Peyer's patch (tissue), 4 donors: Measurements from ENCODE around the gene ARRDC3. TPM values are rescaled to one million over a fixed set of nuclear protein-coding genes. Genes with fewer than 3 reads are reported as not detected.
"Not testable (repeated sequence)": the region's sequence is repeated elsewhere in the genome, so short reads cannot be mapped to it uniquely, and the experiment has no call there.

Experiments
- DNase-seq, 3 donors: peaks; one replicate each; pipeline ENCODE4 v3.0.0-alpha.2; 2017 to 2019
- H3K27ac ChIP-seq, 4 donors: fragments of 200-600 bp; sonication (generic); one replicate each; pipeline ENCODE4 v1.5.1; 2016 to 2019
- H3K27me3 ChIP-seq, 2 donors: fragments of 200-600 bp; sonication (generic); one replicate each; pipeline ENCODE4 v1.5.1; 2019
- H3K36me3 ChIP-seq, 3 donors: fragments of 200-600 bp; sonication (generic); one replicate each; pipeline ENCODE4 v1.5.1; 2016 to 2019
- H3K4me1 ChIP-seq, 4 donors: fragments of 200-600 bp; sonication (generic); one replicate each; pipeline ENCODE4 v1.5.1; 2016 to 2019
- H3K4me3 ChIP-seq, 4 donors: fragments of 200-600 bp; sonication (generic); 1 replicate in 3 of 4; 2 replicates in 1 of 4; pipeline ENCODE4 v1.5.1; 2016 to 2019; ENCODE audit warnings: mild to moderate bottlenecking in 1 of 4
- H3K9me3 ChIP-seq, 4 donors: fragments of 200-600 bp; sonication (generic); one replicate each; pipeline ENCODE4 v1.5.1; 2016 to 2019; ENCODE audit warnings: mild to moderate bottlenecking in 1 of 4
- POLR2A ChIP-seq, 2 donors: fragments of 450-650 bp; IDR thresholded peaks; one replicate each; pipeline ENCODE4 v1.5.1; 2017; ENCODE audit warnings: antibody characterized with exemption in 2 of 2, mild to moderate bottlenecking in 2 of 2, moderate library complexity in 2 of 2
- total RNA-seq, 4 donors: library from RNA; depleted of rRNA; stranded (reverse); fragments of >200 nt; gene quantifications; one replicate each; pipeline ENCODE4 v1.1.0, GENCODE V29; 2016
- TF ChIP-seq, protein P1 (sequence below), 6 experiments: fragments of 450-650 bp in 4 of 6; fragments of 200-600 bp in 2 of 6; sonication (generic) in 1 of 6; IDR thresholded peaks; one replicate each; pipeline ENCODE4 v1.5.1; 2017 to 2019; ENCODE audit warnings: antibody characterized with exemption in 6 of 6, mild to moderate bottlenecking in 3 of 6, moderate library complexity in 1 of 6

ARRDC3 gene
- total RNA-seq, 4 donors from 2014 or later = 11.4 to 32.2 (median 17.7) TPM

- H3K4me3 ChIP-seq = no peak overlapping the region
- no peak overlapping the region for H3K27ac ChIP-seq
- no peaks in the 10 kb centered on the region for H3K27me3 ChIP-seq
- TF ChIP-seq POLR2A (IDR thresholded peaks at IDR 0.05) = no peak
- TF ChIP-seq, protein P1, sequence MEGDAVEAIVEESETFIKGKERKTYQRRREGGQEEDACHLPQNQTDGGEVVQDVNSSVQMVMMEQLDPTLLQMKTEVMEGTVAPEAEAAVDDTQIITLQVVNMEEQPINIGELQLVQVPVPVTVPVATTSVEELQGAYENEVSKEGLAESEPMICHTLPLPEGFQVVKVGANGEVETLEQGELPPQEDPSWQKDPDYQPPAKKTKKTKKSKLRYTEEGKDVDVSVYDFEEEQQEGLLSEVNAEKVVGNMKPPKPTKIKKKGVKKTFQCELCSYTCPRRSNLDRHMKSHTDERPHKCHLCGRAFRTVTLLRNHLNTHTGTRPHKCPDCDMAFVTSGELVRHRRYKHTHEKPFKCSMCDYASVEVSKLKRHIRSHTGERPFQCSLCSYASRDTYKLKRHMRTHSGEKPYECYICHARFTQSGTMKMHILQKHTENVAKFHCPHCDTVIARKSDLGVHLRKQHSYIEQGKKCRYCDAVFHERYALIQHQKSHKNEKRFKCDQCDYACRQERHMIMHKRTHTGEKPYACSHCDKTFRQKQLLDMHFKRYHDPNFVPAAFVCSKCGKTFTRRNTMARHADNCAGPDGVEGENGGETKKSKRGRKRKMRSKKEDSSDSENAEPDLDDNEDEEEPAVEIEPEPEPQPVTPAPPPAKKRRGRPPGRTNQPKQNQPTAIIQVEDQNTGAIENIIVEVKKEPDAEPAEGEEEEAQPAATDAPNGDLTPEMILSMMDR (IDR thresholded peaks at IDR 0.05) = no peak
- H3K36me3 ChIP-seq = no peaks in the 10 kb centered on the region
- no peak for DNase-seq
- H3K4me1 ChIP-seq = no peaks in the 10 kb centered on the region
- no peaks in the 10 kb centered on the region for H3K9me3 ChIP-seq
Measured at GRCh38 chr5:91388362-91388761, 5.2 kb upstream of the ARRDC3 start.

DNA sequence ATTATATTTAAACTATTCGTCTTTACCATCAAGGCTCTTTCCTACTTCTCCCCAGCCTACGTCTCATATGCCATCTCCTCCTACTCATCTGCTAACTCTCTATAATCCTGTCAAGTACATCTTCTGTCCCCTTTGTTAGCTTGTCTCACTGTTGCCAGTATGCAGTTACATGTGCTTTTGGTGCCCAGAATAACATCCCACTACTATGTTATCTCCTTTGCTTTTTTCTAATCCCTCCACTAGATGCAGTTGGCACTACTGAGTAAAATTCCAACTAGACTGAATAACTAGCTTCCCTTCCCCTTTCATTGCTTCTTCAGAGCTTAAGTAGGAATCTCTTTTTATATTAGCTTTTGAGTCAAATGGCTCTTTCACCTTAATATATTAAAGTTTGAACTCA, 3.0 kb upstream of the ARRDC3 start:
- H3K9me3 ChIP-seq = no peaks in the 10 kb centered on the region
- H3K27me3 ChIP-seq = no peaks in the 10 kb centered on the region
- no peaks in the 10 kb centered on the region for H3K4me1 ChIP-seq
- TF ChIP-seq POLR2A (IDR thresholded peaks at IDR 0.05) = no peak
- TF ChIP-seq, protein P1 (IDR thresholded peaks at IDR 0.05) = no peak
- H3K27ac ChIP-seq = no peak overlapping the region
- no peak for DNase-seq
- H3K4me3 ChIP-seq = no peak overlapping the region
- no peaks in the 10 kb centered on the region for H3K36me3 ChIP-seq

DNA sequence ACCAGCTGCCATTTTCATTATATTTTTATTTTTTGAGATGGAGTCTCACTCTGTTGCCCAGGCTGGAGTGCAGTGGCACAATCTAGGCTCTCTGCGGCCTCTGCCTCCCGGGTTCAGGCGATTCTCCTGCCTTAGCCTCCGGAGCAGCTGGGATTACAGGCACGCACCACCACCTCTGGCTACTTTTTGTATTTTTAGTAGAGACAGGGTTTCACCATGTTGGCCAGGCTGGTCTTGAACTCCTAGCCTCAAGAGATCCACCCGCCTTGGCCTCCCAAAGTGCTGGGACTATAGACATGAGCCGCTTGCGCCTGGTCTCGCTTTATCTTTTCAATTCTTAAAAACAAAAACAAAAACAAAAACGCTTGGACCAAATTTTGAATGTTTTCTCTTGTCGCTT, 2.5 kb upstream of the ARRDC3 start:
- not testable (repeated sequence) for H3K4me3 ChIP-seq, DNase-seq, H3K27ac ChIP-seq, H3K9me3 ChIP-seq, H3K4me1 ChIP-seq, H3K27me3 ChIP-seq, H3K36me3 ChIP-seq

GRCh38 chr5:91384671-91385430, 1.7 kb upstream of the ARRDC3 start:
- peak overlapping the region in 2 of 4 donors; percentile 69 to 83 for H3K4me3 ChIP-seq
- DNase-seq = peak in 2 of 3 donors; percentile 57 to 70
- H3K36me3 ChIP-seq = no peaks in the 10 kb centered on the region
- H3K4me1 ChIP-seq = no peaks in the 10 kb centered on the region
- peak overlapping the region; percentile 96 to 99 (median 98) for H3K27ac ChIP-seq
- TF ChIP-seq, protein P1 (IDR thresholded peaks at IDR 0.05) = peak; percentile 95 to 100 (median 100)
- TF ChIP-seq POLR2A (IDR thresholded peaks at IDR 0.05) = no peak
- no peaks in the 10 kb centered on the region for H3K9me3 ChIP-seq
- H3K27me3 ChIP-seq = no peaks in the 10 kb centered on the region

- peak in 2 of 3 donors; percentile 26 to 61 for DNase-seq
- TF ChIP-seq, protein P1 (IDR thresholded peaks at IDR 0.05) = no peak
- TF ChIP-seq POLR2A (IDR thresholded peaks at IDR 0.05) = no peak
- H3K4me3 ChIP-seq = peak overlapping the region; percentile 60 to 83 (median 72)
- H3K27me3 ChIP-seq = no peaks in the 10 kb centered on the region
- peaks cover 0 to 1% (median 0%) of the 10 kb centered on the region in 4 donors for H3K4me1 ChIP-seq
- no peaks in the 10 kb centered on the region for H3K36me3 ChIP-seq
- H3K27ac ChIP-seq = peak overlapping the region; percentile 96 to 99 (median 98)
- H3K9me3 ChIP-seq = no peaks in the 10 kb centered on the region
Measured at GRCh38 chr5:91383956-91384300, 811 bp upstream of the ARRDC3 start.

DNA sequence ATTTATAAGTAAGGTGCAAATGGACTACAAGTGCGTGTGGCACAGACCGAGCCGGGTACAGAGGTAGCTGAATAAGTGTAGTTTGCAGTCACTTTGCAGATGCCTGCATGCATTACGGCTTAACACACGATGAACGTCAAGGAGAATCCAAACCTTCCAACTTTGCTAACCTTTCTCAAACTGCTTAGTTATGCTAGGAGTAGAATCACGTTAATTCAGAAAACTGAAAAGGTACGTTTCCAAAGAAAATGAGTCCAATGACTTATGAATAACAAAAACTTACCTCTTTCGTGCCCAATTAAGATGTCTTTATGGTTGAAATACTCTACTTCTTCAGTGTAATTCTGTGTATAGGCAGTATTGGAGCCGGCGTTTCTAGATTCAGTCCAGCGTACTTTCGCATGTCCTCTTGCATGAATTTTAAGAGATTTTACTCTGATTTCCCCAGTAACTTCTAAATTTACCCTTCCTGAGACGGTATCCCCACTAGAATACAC, 539 bp downstream of the ARRDC3 start:
- Histone ChIP-seq H3K27me3 (no peaks in the 10 kb centered on the region), H3K27ac (peak overlapping the region; percentile 96 to 99 (median 98)), H3K4me3 (peak overlapping the region; percentile 60 to 83 (median 72)), H3K36me3 (peaks cover 0 to 3% (median 0%) of the 10 kb centered on the region in 3 donors), H3K4me1 (peaks cover 0 to 10% (median 0%) of the 10 kb centered on the region in 4 donors), H3K9me3 (no peaks in the 10 kb centered on the region)
- TF ChIP-seq, protein P1 (IDR thresholded peaks at IDR 0.05) = no peak
- TF ChIP-seq POLR2A (IDR thresholded peaks at IDR 0.05) = no peak
- DNase-seq = peak in 2 of 3 donors; percentile 53 to 74
